ENCODE measurements around the gene ARPC4. TPM values are rescaled to one million over a fixed set of nuclear protein-coding genes. Genes with fewer than 3 reads are reported as not detected.
A peak's percentile ranks its signal among the peaks of the same experiment; 100 is the strongest.

Gene ARPC4
- total RNA-seq: 162 TPM

- peak; percentile 91 for DNase-seq
Observed at GRCh38 chr3:9792405-9793160, at the start of gene ARPC4, which contains the start of gene TADA3. Gene ARPC4, plus strand, starts transcription at chr3:9793082. Its CDS starts 40 bp downstream, at chr3:9793122. Gene TADA3, minus strand, starts transcription at chr3:9792473. Its CDS starts 1,007 bp downstream, at chr3:9791466.

DNA sequence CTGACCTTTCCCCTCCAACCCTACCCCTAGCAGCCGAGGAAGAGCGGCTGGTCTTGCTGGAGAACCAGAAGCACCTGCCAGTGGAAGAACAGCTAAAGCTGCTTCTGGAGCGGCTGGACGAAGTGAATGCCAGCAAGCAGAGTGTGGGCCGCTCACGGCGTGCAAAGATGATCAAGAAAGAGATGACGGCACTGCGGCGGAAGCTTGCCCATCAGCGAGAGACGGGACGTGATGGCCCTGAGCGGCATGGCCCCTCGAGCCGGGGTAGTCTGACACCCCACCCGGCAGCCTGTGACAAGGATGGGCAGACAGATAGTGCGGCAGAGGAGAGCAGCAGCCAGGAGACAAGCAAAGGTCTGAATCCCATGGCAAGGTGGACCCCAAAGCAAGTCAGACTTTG is 49.3 kb upstream of the ARPC4 start:
- no peak for DNase-seq

GRCh38 chr3:9744162-9744561 is 48.7 kb upstream of the ARPC4 start:
- no peak for DNase-seq

- DNase-seq: no peak
Observed at GRCh38 chr3:9745521-9745920, 47.4 kb upstream of the ARPC4 start.

DNA sequence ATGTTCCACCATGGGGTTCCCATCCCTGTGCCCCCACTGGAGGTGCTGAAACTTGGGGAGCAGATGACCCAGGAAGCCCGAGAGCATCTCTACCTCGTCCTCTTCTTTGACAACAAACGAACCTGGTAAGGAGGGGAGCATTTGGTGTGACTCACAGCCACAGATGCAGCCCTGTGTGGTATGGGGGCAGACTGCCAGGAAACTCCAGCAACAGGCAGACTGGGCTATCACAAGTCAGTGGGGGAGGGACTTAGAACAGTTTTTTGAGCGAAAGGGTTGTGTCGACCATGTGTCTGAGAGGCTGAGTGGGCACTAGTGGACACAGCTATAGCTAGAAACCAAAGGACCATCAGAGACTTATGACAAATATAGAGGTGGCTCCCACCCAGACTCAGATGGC is 46.6 kb upstream of the ARPC4 start:
- peak; percentile 38 for DNase-seq

- no peak for DNase-seq
Observed at GRCh38 chr3:9747267-9747666, 45.6 kb upstream of the ARPC4 start.

DNA sequence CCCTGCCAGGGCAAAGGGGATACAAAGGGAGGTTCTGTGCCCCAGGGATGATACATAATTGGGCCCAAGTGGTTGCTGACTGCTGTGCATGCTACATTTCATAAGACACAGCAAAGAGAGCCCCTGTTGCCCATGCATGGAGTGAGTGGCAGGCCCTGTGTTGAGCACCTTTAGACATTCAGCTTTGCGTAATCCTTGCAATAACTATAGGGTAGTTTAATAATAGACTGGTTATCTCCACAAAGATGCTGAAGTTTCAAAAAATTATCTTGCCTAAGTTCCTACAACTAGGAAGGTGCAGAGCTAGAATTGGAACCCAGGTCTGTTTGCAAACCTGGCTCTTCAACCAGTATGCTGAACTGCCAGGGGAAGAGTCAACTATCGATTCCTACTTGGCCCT is 44.9 kb upstream of the ARPC4 start:
- no peak for DNase-seq

GRCh38 chr3:9749296-9749644 is 43.6 kb upstream of the ARPC4 start:
- DNase-seq: no peak

- peak; percentile 97 for DNase-seq
Observed at GRCh38 chr3:9749645-9750555, 43.0 kb upstream of the ARPC4 start, which contains the start of gene OGG1. Gene OGG1, plus strand, starts transcription at chr3:9749952. Its CDS starts 335 bp downstream, at chr3:9750287.

DNA sequence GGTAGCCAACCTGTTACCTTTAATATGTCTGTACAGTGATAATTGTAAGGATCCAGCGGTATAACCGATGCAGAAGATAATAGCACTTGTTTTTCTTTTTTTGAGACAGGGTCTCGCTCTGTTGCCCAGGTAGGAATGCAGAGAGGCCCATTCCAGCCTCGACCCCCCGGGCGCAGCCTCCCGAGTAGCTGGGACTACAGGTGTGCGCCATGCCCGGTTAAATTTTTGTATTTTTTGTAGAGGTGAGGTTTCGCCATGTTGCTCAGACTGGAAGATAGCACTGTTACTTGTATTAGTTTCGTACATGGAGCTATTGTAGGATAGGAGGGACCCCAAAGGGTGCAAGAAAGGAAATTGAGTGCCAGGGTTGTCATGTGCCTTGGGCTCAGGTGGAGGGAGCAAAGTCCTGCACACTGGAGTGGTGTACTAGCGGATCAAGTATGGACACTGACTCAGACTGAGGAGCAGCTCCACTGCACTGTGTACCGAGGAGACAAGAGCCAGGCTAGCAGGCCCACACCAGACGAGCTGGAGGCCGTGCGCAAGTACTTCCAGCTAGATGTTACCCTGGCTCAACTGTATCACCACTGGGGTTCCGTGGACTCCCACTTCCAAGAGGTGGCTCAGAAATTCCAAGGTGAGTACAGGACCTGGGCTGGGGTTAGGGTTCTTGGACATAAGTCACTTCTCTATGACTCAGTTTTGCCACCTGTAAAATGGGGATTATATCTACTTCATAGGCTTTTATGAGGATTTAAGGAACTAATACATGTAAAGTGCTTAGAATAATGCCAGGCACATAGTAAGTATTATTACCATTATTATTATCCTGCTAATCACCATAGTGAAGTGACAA is 42.1 kb upstream of the ARPC4 start:
- no peak for DNase-seq

GRCh38 chr3:9754678-9755077 is 38.2 kb upstream of the ARPC4 start:
- no peak for DNase-seq

GRCh38 chr3:9757427-9757826 is 35.5 kb upstream of the ARPC4 start:
- DNase-seq: no peak

DNA sequence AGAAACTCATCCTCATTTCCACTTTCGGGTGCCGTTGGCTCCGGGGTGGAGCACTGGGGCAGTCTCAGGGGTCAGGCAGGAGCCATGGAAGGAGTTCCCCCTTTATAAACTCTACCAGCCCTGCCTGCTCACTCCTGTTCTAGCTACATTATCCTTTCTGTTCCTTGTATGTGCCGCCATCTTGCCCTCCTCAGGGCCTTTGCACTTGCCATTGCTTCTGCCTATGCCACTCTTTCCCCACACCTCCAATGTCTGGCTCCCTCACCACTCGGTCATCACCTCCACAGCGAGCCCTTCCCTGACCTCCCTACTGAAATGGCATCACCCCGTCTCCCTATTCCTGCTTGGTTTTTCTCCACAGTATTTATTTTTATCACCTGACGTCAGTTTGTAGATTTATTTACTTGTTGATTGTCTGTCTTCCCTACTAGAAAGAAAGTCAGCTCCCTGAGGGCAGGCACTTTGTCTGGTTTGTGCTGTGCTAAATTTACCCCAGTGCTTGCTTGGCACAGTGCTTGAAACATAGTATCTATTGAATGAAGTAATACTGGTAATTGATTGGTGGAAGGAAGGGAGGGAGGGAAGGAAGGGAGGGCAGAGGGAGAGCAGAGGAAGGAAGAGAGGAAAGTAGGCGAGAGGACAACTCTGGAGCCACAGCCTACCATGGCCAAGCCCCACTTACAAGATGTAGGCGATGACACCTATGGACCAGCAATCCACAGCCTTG is 31.9 kb upstream of the ARPC4 start:
- DNase-seq: no peak

- no peak for DNase-seq
Observed at GRCh38 chr3:9761919-9762318, 31.0 kb upstream of the ARPC4 start.

GRCh38 chr3:9762871-9763270 is 30.0 kb upstream of the ARPC4 start:
- DNase-seq: no peak

DNA sequence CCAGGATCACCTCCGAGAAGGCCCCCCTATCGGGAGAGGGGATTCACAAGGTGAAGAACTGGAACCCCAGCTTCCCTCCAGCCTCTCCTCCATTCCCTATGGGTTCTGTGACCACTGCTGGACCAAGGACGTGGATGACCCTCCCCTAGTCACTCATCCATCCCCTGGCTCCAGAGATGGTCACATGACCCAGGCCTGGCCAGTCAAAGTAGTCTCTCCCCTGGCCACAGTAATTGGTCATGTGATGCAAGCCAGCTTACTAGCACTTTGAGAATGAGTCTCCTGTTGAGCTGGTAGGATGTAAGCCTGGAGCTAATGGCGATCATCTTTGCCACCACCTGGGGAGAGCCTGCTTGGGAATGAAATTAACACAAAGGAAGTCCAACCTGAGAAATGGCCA is 27.0 kb upstream of the ARPC4 start:
- no peak for DNase-seq

GRCh38 chr3:9767418-9767817 is 25.5 kb upstream of the ARPC4 start:
- no peak for DNase-seq

GRCh38 chr3:9768141-9768775 is 24.6 kb upstream of the ARPC4 start:
- DNase-seq: no peak

GRCh38 chr3:9769012-9769411 is 23.9 kb upstream of the ARPC4 start:
- no peak for DNase-seq

DNA sequence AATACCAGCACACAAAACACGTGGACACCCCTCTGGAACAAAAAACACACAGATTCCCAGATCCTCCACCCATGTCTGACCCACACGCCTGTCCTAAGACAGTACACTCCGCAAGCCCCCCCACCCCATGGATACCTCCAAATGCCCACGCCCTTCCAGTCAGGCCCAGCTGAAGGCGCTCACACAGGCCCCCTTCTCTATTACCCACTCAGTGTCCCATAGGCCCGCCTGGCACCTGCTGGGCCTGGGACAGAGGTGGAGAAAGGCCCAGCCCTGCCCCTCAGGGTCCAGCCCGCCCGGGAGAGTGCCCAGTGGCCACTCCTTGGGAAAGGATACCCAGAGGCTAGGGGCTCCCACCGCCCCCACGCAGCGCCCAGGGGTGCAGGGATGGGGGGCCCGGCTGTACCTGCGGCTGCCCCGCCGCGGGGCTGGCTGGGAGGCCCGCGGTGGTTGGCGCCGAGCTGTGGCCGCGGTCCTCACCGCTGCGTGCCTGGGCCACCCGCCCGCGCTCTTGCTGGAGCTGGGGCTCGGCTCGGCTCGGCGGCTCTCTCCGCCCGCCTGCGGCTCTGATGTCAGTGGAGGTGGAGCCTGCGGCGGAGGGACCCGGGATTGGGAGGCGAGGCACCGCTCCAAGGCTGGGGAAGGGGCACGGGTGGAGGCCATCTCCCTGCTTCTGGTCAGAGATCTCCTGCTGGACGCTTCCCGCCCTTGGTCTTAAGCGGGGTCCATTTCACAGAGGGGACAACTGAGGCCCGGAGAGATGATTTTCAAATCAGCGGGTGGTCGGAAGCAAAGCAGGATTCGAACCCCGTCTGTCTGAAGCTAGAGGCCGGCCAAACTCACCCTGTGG is 23.2 kb upstream of the ARPC4 start, which contains the start of gene CAMK1:
Gene CAMK1 (minus strand): TSS at position 522 of the 850 bp plus-strand sequence. CDS start 2,198 bp downstream, outside the sequence.
- peak; percentile 70 for DNase-seq

Measured in occipital lobe (tissue), 2 donors.